H9 (cell line): ENCODE results near the gene TMEM132D. TPM values are rescaled to one million over a fixed set of nuclear protein-coding genes. Genes with fewer than 3 reads are reported as not detected.

ENCODE experiments used
- DNase-seq: peaks from one replicate; pipeline ENCODE4 v3.0.0-alpha.2; 2017
- H2AFZ ChIP-seq: one replicate; pipeline ENCODE4 v1.6.1; 2013; ENCODE audit warnings: mild to moderate bottlenecking, low read length, control low read depth, moderate library complexity
- H2AK5ac ChIP-seq: 2 replicates; pipeline ENCODE4 v1.6.1; 2013; ENCODE audit warnings: low read length, control low read depth, mixed read lengths; ENCODE audit not compliant: insufficient read length
- H2BK120ac ChIP-seq: one replicate; pipeline ENCODE4 v1.6.1; 2013; ENCODE audit warnings: low read depth, mild to moderate bottlenecking, low read length, control low read depth, inconsistent platforms; ENCODE audit not compliant: poor library complexity, severe bottlenecking
- H2BK12ac ChIP-seq: 2 replicates; pipeline ENCODE4 v1.6.1; 2013; ENCODE audit warnings: low read length, control low read depth, mixed read lengths, low read depth; ENCODE audit not compliant: insufficient read length
- H2BK15ac ChIP-seq: 2 replicates; pipeline ENCODE4 v1.6.1; 2013; ENCODE audit warnings: low read depth, low read length, control low read depth
- H2BK20ac ChIP-seq: one replicate; pipeline ENCODE4 v1.6.1; 2013; ENCODE audit warnings: low read depth, mild to moderate bottlenecking, low read length, control low read depth, inconsistent platforms; ENCODE audit not compliant: poor library complexity, severe bottlenecking
- H2BK5ac ChIP-seq: 2 replicates; pipeline ENCODE4 v1.6.1; 2013; ENCODE audit warnings: low read length, control low read depth, mixed read lengths; ENCODE audit not compliant: insufficient read length
- H3K14ac ChIP-seq: 2 replicates; pipeline ENCODE4 v1.6.1; 2013; ENCODE audit warnings: low read length, control low read depth; ENCODE audit not compliant: insufficient read depth
- H3K18ac ChIP-seq: 2 replicates; pipeline ENCODE4 v1.6.1; 2013; ENCODE audit warnings: low read depth, mild to moderate bottlenecking, mixed read lengths, low read length, control low read depth; ENCODE audit not compliant: insufficient read length
- H3K23ac ChIP-seq: 2 replicates; pipeline ENCODE4 v1.6.1; 2013; ENCODE audit warnings: low read length, control low read depth, mixed read lengths, low read depth; ENCODE audit not compliant: insufficient read length
- H3K23me2 ChIP-seq: 2 replicates; pipeline ENCODE4 v1.6.1; 2013; ENCODE audit warnings: low read depth, mild to moderate bottlenecking, mixed read lengths, low read length, control low read depth; ENCODE audit not compliant: insufficient read length, poor library complexity, severe bottlenecking
- H3K27ac ChIP-seq: 2 replicates; pipeline ENCODE4 v1.5.1; 2013; ENCODE audit warnings: low read length, control low read depth, mixed read lengths, low read depth; ENCODE audit not compliant: insufficient read length
- H3K27me3 ChIP-seq: 2 replicates; pipeline ENCODE4 v1.6.1; 2013; ENCODE audit warnings: low read length, control low read depth, inconsistent platforms; ENCODE audit not compliant: insufficient read depth
- H3K4ac ChIP-seq: 2 replicates; pipeline ENCODE4 v1.6.1; 2013; ENCODE audit warnings: low read depth, mild to moderate bottlenecking, control low read depth, inconsistent platforms, low read length, moderate library complexity
- H3K4me1 ChIP-seq: 2 replicates; pipeline ENCODE4 v1.6.1; 2013; ENCODE audit warnings: low read length, control low read depth, inconsistent platforms; ENCODE audit not compliant: insufficient read depth
- H3K4me2 ChIP-seq: 2 replicates; pipeline ENCODE4 v1.6.1; 2013; ENCODE audit warnings: low read length, control low read depth, mixed read lengths; ENCODE audit not compliant: insufficient read length, insufficient read depth
- H3K56ac ChIP-seq: 2 replicates; pipeline ENCODE4 v1.6.1; 2013; ENCODE audit warnings: low read depth, mild to moderate bottlenecking, mixed read lengths, low read length, control low read depth; ENCODE audit not compliant: insufficient read length
- H3K79me1 ChIP-seq: 2 replicates; pipeline ENCODE4 v1.6.1; 2013; ENCODE audit warnings: low read depth, mild to moderate bottlenecking, moderate library complexity, low read length, control low read depth, inconsistent platforms; ENCODE audit not compliant: insufficient read depth, poor library complexity, severe bottlenecking
- H3K79me2 ChIP-seq: 2 replicates; pipeline ENCODE4 v1.6.1; 2013; ENCODE audit warnings: low read length, control low read depth, inconsistent platforms; ENCODE audit not compliant: insufficient read depth
- H3K9ac ChIP-seq: 2 replicates; pipeline ENCODE4 v1.6.1; 2013; ENCODE audit warnings: low read length, control low read depth, mixed read lengths; ENCODE audit not compliant: insufficient read length; ENCODE audit errors: extremely low read depth
- H3K9me3 ChIP-seq: one replicate; pipeline ENCODE4 v1.6.1; 2013; ENCODE audit warnings: low read depth, low read length, inconsistent platforms; ENCODE audit not compliant: control insufficient read depth
- H3T11ph ChIP-seq: one replicate; pipeline ENCODE4 v1.6.1; 2013; ENCODE audit warnings: mild to moderate bottlenecking, low read length, control low read depth, inconsistent platforms
- H4K20me1 ChIP-seq: one replicate; pipeline ENCODE4 v1.6.1; 2013; ENCODE audit not compliant: control insufficient read depth, insufficient read length, insufficient read depth
- H4K5ac ChIP-seq: 2 replicates; pipeline ENCODE4 v1.6.1; 2013; ENCODE audit warnings: low read depth, mild to moderate bottlenecking, mixed read lengths, low read length, control low read depth; ENCODE audit not compliant: insufficient read length
- H4K8ac ChIP-seq: replicated peaks from 2 replicates; pipeline ENCODE4 v1.6.1; 2013; ENCODE audit warnings: low read length, control low read depth, mixed read lengths, low read depth; ENCODE audit not compliant: insufficient read length
- H4K91ac ChIP-seq: 2 replicates; pipeline ENCODE4 v1.6.1; 2013; ENCODE audit warnings: low read depth, mild to moderate bottlenecking, moderate library complexity, mixed read lengths, low read length, control low read depth; ENCODE audit not compliant: insufficient read length
- H3K27ac Mint-ChIP-seq, 3 experiments: 2 replicates in 2 of 3; 3 replicates in 1 of 3; pipeline ENCODE4 v1.8.0; 2020 to 2021; ENCODE audit warnings: mixed read lengths in 3 of 3, mild to moderate bottlenecking in 1 of 3, moderate library complexity in 1 of 3
- H3K27me3 Mint-ChIP-seq: 2 replicates; pipeline ENCODE4 v1.8.0; 2021; ENCODE audit warnings: low read depth, mild to moderate bottlenecking, moderate library complexity, mixed read lengths
- H3K36me3 Mint-ChIP-seq, 3 experiments: 2 replicates in 2 of 3; 3 replicates in 1 of 3; pipeline ENCODE4 v1.8.0; 2020 to 2021; ENCODE audit warnings: low read depth in 3 of 3, mixed read lengths in 3 of 3; ENCODE audit not compliant: insufficient read depth in 1 of 3
- H3K4me1 Mint-ChIP-seq, 2 experiments: 2 replicates each; pipeline ENCODE4 v1.8.0; 2020; ENCODE audit warnings: mixed read lengths in 2 of 2
- H3K4me3 Mint-ChIP-seq, 2 experiments: 2 replicates in 1 of 2; 3 replicates in 1 of 2; pipeline ENCODE4 v1.8.0; 2020 to 2021; ENCODE audit warnings: mild to moderate bottlenecking in 2 of 2, mixed read lengths in 2 of 2, moderate library complexity in 1 of 2
- H3K9me3 Mint-ChIP-seq, 2 experiments: 2 replicates in 1 of 2; 3 replicates in 1 of 2; pipeline ENCODE4 v1.8.0; 2020; ENCODE audit warnings: mild to moderate bottlenecking in 2 of 2, mixed read lengths in 2 of 2, moderate library complexity in 1 of 2
- CTCF ChIP-seq: fragments of 200-600 bp; sonication (generic); conservative IDR thresholded peaks from 3 replicates; pipeline ENCODE4 v1.8.0; 2021; ENCODE audit warnings: antibody characterized with exemption, mild to moderate bottlenecking
- WGBS: extraction: QIAGEN DNeasy Blood & Tissue Kit; methylation state at CpG from one replicate; pipeline ENCODE4 v1.1.7; 2013; ENCODE audit warnings: missing lambda C conversion rate, low lambda C conversion rate, mixed read lengths; ENCODE audit not compliant: insufficient read length; ENCODE audit errors: extremely low coverage; 5-methylcytosine and 5-hydroxymethylcytosine counted together
- total RNA-seq: library from RNA; stranded (reverse); gene quantifications from 2 replicates; pipeline ENCODE4 v1.2.1, GENCODE V29; 2021

The TMEM132D gene
- total RNA-seq, 1 experiment from 2014 or later: 6.1 TPM

- Histone ChIP-seq H3K4me2 (no peak overlapping the region), H4K20me1 (no peaks in the 10 kb centered on the region), H3K27ac (no peak overlapping the region), H3K14ac (no peak overlapping the region; the same call in 1 of the 2 replicates), H4K91ac (no peak overlapping the region), H2BK15ac (no peak overlapping the region), H3K23me2 (no peaks in the 10 kb centered on the region), H3K9ac (no peak overlapping the region), H3K27me3 (no peaks in the 10 kb centered on the region), H3K56ac (no peak overlapping the region), H3K23ac (no peak overlapping the region), H3K4ac (no peak overlapping the region), H4K5ac (no peak overlapping the region), H3K18ac (no peak overlapping the region), H2BK120ac (no peak overlapping the region), H2BK5ac (no peak overlapping the region), H4K8ac (no peak overlapping the region), H3K79me2 (no peaks in the 10 kb centered on the region), H2BK20ac (no peak overlapping the region), H3K9me3 (no peaks in the 10 kb centered on the region), H2AFZ (no peak overlapping the region), H3T11ph (no peak overlapping the region), H2BK12ac (no peak overlapping the region), H3K4me1 (peaks cover 6% of the 10 kb centered on the region; the same call in 1 of the 2 replicates), H2AK5ac (no peak overlapping the region), H3K79me1 (no peaks in the 10 kb centered on the region)
- no peak for DNase-seq
- Mint-ChIP-seq H3K27me3 (0 out of 2 replicates have a peak, but pooled peaks cover 1% of the 10 kb centered on the region), H3K4me1 (peaks cover 24 to 27% of the 10 kb centered on the region in 2 experiments), H3K4me3 (no peak overlapping the region), H3K9me3 (no peaks in the 10 kb centered on the region), H3K36me3 (no peaks in the 10 kb centered on the region), H3K27ac (no peak overlapping the region)
- WGBS: no CpG with 5 or more reads among the region's 11 CpGs
- no peak for TF ChIP-seq CTCF
Observed at GRCh38 chr12:129150721-129151120, 753.1 kb downstream of the TMEM132D start.
